Hepatocyte (in vitro differentiated cells): ENCODE measurements around the gene AMMECR1.
"Not testable (repeated sequence)": the region's sequence is repeated elsewhere in the genome, so short reads cannot be mapped to it uniquely, and the experiment has no call there.

Source experiments
- EZH2 ChIP-seq: fragments of 200-600 bp; sonication (generic); IDR thresholded peaks from 2 replicates; pipeline ENCODE4 v1.6.1; 2016; ENCODE audit warnings: antibody characterized with exemption, mild to moderate bottlenecking, borderline replicate concordance
- EZH2phosphoT487 ChIP-seq: fragments of 200-600 bp; sonication (generic); IDR thresholded peaks from one replicate; pipeline ENCODE4 v1.6.1; 2018; ENCODE audit warnings: antibody characterized with exemption, mild to moderate bottlenecking, low read depth, moderate library complexity; ENCODE audit not compliant: unreplicated experiment, severe bottlenecking
- TF ChIP-seq, protein P1 (sequence below): fragments of 200-600 bp; sonication (generic); IDR thresholded peaks from 2 replicates; pipeline ENCODE4 v1.5.1; 2016; ENCODE audit warnings: antibody characterized with exemption, mild to moderate bottlenecking; ENCODE audit not compliant: poor library complexity

DNA sequence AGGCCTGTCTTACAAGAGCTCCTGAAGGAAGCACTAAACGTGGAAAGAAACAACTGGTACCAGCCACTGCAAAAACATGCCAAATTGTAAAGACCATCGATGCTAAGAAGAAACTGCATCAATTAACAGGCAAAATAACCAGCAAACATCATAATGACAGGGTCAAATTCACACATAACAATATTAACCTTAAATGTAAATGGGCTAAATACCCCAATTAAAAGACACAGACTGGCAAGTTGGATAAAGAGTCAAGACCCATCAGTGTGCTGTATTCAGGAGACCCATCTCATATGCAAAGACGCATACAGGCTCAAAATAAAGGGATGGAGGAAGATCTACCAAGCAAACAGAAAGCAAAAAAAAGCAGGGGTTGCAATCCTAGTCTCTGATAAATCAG lies 86.4 kb downstream of the AMMECR1 start:
- TF ChIP-seq, protein P1, sequence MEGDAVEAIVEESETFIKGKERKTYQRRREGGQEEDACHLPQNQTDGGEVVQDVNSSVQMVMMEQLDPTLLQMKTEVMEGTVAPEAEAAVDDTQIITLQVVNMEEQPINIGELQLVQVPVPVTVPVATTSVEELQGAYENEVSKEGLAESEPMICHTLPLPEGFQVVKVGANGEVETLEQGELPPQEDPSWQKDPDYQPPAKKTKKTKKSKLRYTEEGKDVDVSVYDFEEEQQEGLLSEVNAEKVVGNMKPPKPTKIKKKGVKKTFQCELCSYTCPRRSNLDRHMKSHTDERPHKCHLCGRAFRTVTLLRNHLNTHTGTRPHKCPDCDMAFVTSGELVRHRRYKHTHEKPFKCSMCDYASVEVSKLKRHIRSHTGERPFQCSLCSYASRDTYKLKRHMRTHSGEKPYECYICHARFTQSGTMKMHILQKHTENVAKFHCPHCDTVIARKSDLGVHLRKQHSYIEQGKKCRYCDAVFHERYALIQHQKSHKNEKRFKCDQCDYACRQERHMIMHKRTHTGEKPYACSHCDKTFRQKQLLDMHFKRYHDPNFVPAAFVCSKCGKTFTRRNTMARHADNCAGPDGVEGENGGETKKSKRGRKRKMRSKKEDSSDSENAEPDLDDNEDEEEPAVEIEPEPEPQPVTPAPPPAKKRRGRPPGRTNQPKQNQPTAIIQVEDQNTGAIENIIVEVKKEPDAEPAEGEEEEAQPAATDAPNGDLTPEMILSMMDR: not testable (repeated sequence)
- not testable (repeated sequence) for TF ChIP-seq EZH2, EZH2phosphoT487
